CD14-positive monocyte (primary cell): ENCODE results near the gene TUBB4B. TPM values are rescaled to one million over a fixed set of nuclear protein-coding genes. Genes with fewer than 3 reads are reported as not detected.

ENCODE experiments used
- DNase-seq, 3 donors: peaks; one replicate each; pipeline ENCODE4 v3.0.0-alpha.2; 2011 to 2022
- H2AFZ ChIP-seq: 2 replicates; pipeline ENCODE4 v1.6.0; 2012; ENCODE audit warnings: mild to moderate bottlenecking, low read depth, low read length, inconsistent platforms; ENCODE audit not compliant: insufficient read depth, poor library complexity, severe bottlenecking
- H3K27ac ChIP-seq, 2 donors: 1 replicate in 1 of 2; 2 replicates in 1 of 2; pipeline ENCODE4 v1.5.1; 2012 to 2013; ENCODE audit warnings: low read length in 2 of 2, control low read depth in 1 of 2, inconsistent platforms in 1 of 2, low read depth in 1 of 2, mild to moderate bottlenecking in 1 of 2
- H3K27me3 ChIP-seq, 2 donors: one replicate each; pipeline versions ENCODE4 v1.6.0 to v1.6.1; 2011 to 2013; ENCODE audit warnings: low read length in 2 of 2; ENCODE audit not compliant: control insufficient read depth in 2 of 2, insufficient read depth in 2 of 2
- H3K36me3 ChIP-seq, 2 donors: replicated peaks in 1 of 2; 1 replicate in 1 of 2; 2 replicates in 1 of 2; pipeline versions ENCODE4 v1.5.1 to v1.6.1; 2012 to 2013; ENCODE audit warnings: low read length in 2 of 2, control low read depth in 1 of 2, inconsistent platforms in 1 of 2, mild to moderate bottlenecking in 1 of 2; ENCODE audit not compliant: insufficient read depth in 2 of 2, control insufficient read depth in 1 of 2
- H3K4me1 ChIP-seq, 2 donors: 1 replicate in 1 of 2; 2 replicates in 1 of 2; pipeline versions ENCODE4 v1.5.1 to v1.6.1; 2012 to 2013; ENCODE audit warnings: low read length in 2 of 2, control low read depth in 1 of 2, inconsistent platforms in 1 of 2, mild to moderate bottlenecking in 1 of 2, moderate library complexity in 1 of 2; ENCODE audit not compliant: insufficient read depth in 2 of 2, control insufficient read depth in 1 of 2
- H3K4me2 ChIP-seq: replicated peaks from 2 replicates; pipeline ENCODE3; 2012; ENCODE audit warnings: low read length, moderate library complexity, mild to moderate bottlenecking; ENCODE audit not compliant: poor library complexity, severe bottlenecking; ENCODE audit errors: extremely low read depth
- H3K4me3 ChIP-seq, 3 experiments: fragments of 200-600 bp in 1 of 3; sonication (generic) in 1 of 3; replicated peaks in 1 of 3; 1 replicate in 2 of 3; 2 replicates in 1 of 3; pipeline ENCODE4 v1.5.1; 2011 to 2013; ENCODE audit warnings: low read length in 3 of 3, mild to moderate bottlenecking in 3 of 3, control low read depth in 2 of 3, low read depth in 2 of 3, inconsistent platforms in 1 of 3, moderate library complexity in 1 of 3
- H3K79me2 ChIP-seq: 2 replicates; pipeline ENCODE4 v1.6.0; 2012; ENCODE audit warnings: mild to moderate bottlenecking, control low read depth, inconsistent platforms, low read length, moderate library complexity; ENCODE audit not compliant: insufficient read depth
- H3K9ac ChIP-seq: 2 replicates; pipeline ENCODE4 v1.6.0; 2017; ENCODE audit warnings: low read length, mild to moderate bottlenecking; ENCODE audit not compliant: insufficient read depth, poor library complexity, severe bottlenecking
- H3K9me3 ChIP-seq, 2 donors: replicated peaks in 1 of 2; 1 replicate in 1 of 2; 2 replicates in 1 of 2; pipeline versions ENCODE4 v1.5.1 to v1.6.1; 2012 to 2013; ENCODE audit warnings: low read length in 2 of 2, control low read depth in 1 of 2; ENCODE audit not compliant: control insufficient read depth in 1 of 2, insufficient read depth in 1 of 2
- H4K20me1 ChIP-seq: 2 replicates; pipeline ENCODE4 v1.6.0; 2012; ENCODE audit warnings: mild to moderate bottlenecking, low read length, control low read depth, moderate library complexity; ENCODE audit not compliant: insufficient read depth
- H3K27ac Mint-ChIP-seq, 7 donors: one replicate each; pipeline ENCODE4 v1.8.0; 2020; ENCODE audit warnings: mild to moderate bottlenecking in 7 of 7, mixed read lengths in 7 of 7, moderate library complexity in 6 of 7, inconsistent platforms in 2 of 7
- H3K27me3 Mint-ChIP-seq, 3 donors: one replicate each; pipeline ENCODE4 v1.8.0; 2021 to 2022; ENCODE audit warnings: low read depth in 3 of 3, mild to moderate bottlenecking in 3 of 3, mixed read lengths in 3 of 3, moderate library complexity in 3 of 3, inconsistent platforms in 1 of 3
- H3K36me3 Mint-ChIP-seq, 2 donors: one replicate each; pipeline ENCODE4 v1.8.0; 2020; ENCODE audit warnings: mixed read lengths in 2 of 2, inconsistent platforms in 1 of 2, mild to moderate bottlenecking in 1 of 2
- H3K4me1 Mint-ChIP-seq: one replicate; pipeline ENCODE4 v1.8.0; 2020; ENCODE audit warnings: mild to moderate bottlenecking, mixed read lengths
- H3K4me3 Mint-ChIP-seq, 2 donors: one replicate each; pipeline ENCODE4 v1.8.0; 2020; ENCODE audit warnings: mild to moderate bottlenecking in 2 of 2, mixed read lengths in 2 of 2, moderate library complexity in 1 of 2
- H3K9me3 Mint-ChIP-seq, 7 donors: one replicate each; pipeline ENCODE4 v1.8.0; 2020 to 2022; ENCODE audit warnings: mixed read lengths in 7 of 7, mild to moderate bottlenecking in 6 of 7, moderate library complexity in 6 of 7, inconsistent platforms in 2 of 7
- WGBS: methylation state at CpG from one replicate; pipeline ENCODE4 v1.1.5; 2013; ENCODE audit warnings: missing lambda C conversion rate; ENCODE audit not compliant: insufficient coverage; 5-methylcytosine and 5-hydroxymethylcytosine counted together
- intact Hi-C, 2 donors: fragments of 100-400 bp; cut with micrococcal nuclease; formaldehyde crosslinking; loops; one replicate each; pipeline versions ENCODE4 v1.15.0 to v1.15.1; 2023
- polyA plus RNA-seq, 3 donors: library from polyadenylated mRNA; depleted of rRNA in 1 of 3; unstranded in 2 of 3; stranded (reverse) in 1 of 3; fragments of 300-500 nt in 2 of 3; fragments of >200 nt in 1 of 3; fragmentation: Illumina TruSeq in 2 of 3; gene quantifications; 1 replicate in 2 of 3; 2 replicates in 1 of 3; pipeline ENCODE4 v1.2.3, GENCODE V29; 2012 to 2021
- TF ChIP-seq, protein P1 (sequence below): fragments of 200-600 bp; IDR thresholded peaks from one replicate; pipeline ENCODE4 v1.8.0; 2022; ENCODE audit warnings: antibody characterized with exemption, mild to moderate bottlenecking

The TUBB4B gene
- polyA plus RNA-seq, 3 donors: 58.1 to 284 (median 70.8) TPM

DNA sequence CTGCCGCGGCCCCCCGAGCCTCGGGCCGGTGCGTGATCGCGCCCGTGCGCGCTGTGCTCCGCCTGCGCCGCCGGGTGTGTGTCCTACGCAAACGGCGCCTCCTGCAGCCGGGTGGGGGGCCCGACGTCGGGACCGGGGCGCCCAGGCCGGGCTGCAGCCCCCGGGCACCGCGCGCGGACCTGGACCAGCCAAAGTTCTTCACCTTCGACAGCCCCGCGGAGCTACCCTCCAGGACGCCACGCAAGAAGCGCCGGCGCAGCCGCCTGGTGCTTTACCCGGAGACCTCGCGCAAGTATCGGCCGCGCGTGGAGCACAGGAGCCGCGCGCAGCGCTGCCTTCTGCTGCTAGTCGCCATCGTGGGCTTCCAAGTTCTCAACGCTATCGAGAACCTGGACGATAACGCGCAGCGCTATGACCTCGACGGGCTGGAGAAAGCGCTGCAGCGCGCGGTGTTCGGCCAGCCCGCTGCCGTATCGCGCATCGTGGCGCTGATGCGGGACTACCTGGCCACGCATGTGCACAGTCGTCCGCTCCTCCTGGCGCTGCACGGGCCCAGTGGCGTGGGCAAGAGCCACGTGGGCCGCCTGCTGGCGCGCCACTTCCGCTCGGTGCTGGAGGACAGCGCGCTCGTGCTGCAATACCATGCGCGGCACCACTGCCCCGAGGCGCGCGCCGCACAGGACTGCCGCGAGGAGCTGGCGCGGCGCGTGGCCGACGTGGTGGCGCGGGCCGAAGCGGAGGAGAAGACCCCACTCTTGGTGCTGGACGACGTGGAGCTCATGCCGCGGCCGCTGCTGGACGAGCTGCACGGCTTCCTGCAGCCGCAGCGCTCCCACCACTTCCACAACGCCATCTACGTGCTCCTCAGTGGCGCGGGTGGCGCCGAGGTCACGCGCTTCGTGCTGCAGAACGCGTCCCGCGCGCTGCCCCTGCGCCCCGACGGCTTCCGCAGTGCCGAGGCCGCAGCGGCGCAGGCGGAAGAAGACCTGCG, 37.9 kb downstream of the TUBB4B start:
- H3K27me3 ChIP-seq: no peaks in the 10 kb centered on the region
- H3K9me3 Mint-ChIP-seq: peaks cover 0 to 2% (median 0%) of the 10 kb centered on the region in 7 donors
- peaks cover 50 to 85% of the 10 kb centered on the region in 2 donors for H3K4me1 ChIP-seq
- H3K36me3 ChIP-seq: peaks cover 26 to 49% of the 10 kb centered on the region in 2 donors
- H3K36me3 Mint-ChIP-seq: peaks cover 27 to 39% of the 10 kb centered on the region in 2 donors
- peaks cover 0 to 4% (median 2%) of the 10 kb centered on the region in 3 donors for H3K27me3 Mint-ChIP-seq
- peak overlapping the region; percentile 95 for H3K4me2 ChIP-seq
- DNase-seq: no peak
- H3K27ac Mint-ChIP-seq: no peak overlapping the region
- no peak overlapping the region for H3K27ac ChIP-seq
- peak overlapping the region in 1 of 2 donors; percentile 39 for H3K4me3 Mint-ChIP-seq
- peaks cover 51% of the 10 kb centered on the region for H3K4me1 Mint-ChIP-seq
- peaks cover 56% of the 10 kb centered on the region for H3K79me2 ChIP-seq
- H3K9ac ChIP-seq: peak overlapping the region; percentile 93
- H3K4me3 ChIP-seq: peak overlapping the region in 2 of 3 experiments; percentile 98 to 99
- peaks cover 62% of the 10 kb centered on the region for H4K20me1 ChIP-seq
- TF ChIP-seq, protein P1, sequence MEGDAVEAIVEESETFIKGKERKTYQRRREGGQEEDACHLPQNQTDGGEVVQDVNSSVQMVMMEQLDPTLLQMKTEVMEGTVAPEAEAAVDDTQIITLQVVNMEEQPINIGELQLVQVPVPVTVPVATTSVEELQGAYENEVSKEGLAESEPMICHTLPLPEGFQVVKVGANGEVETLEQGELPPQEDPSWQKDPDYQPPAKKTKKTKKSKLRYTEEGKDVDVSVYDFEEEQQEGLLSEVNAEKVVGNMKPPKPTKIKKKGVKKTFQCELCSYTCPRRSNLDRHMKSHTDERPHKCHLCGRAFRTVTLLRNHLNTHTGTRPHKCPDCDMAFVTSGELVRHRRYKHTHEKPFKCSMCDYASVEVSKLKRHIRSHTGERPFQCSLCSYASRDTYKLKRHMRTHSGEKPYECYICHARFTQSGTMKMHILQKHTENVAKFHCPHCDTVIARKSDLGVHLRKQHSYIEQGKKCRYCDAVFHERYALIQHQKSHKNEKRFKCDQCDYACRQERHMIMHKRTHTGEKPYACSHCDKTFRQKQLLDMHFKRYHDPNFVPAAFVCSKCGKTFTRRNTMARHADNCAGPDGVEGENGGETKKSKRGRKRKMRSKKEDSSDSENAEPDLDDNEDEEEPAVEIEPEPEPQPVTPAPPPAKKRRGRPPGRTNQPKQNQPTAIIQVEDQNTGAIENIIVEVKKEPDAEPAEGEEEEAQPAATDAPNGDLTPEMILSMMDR: no peak
- 95% methylated on average over 131 of the region's 139 CpGs for WGBS
- intact Hi-C loops: no loop called here
- H3K9me3 ChIP-seq: no peaks in the 10 kb centered on the region
- H2AFZ ChIP-seq: no peak overlapping the region

- Mint-ChIP-seq H3K27ac (no peak overlapping the region), H3K4me1 (peaks cover 43% of the 10 kb centered on the region), H3K4me3 (peak overlapping the region in 1 of 2 donors; percentile 39), H3K36me3 (peaks cover 29 to 38% of the 10 kb centered on the region in 2 donors), H3K9me3 (peaks cover 0 to 4% (median 2%) of the 10 kb centered on the region in 7 donors), H3K27me3 (peaks cover 0 to 4% (median 2%) of the 10 kb centered on the region in 3 donors)
- DNase-seq: peak in 1 of 3 donors; percentile 4
- 95% methylated on average over 32 of the region's 41 CpGs for WGBS
- Histone ChIP-seq H3K4me3 (peak overlapping the region in 1 of 3 experiments; percentile 30), H4K20me1 (peaks cover 68% of the 10 kb centered on the region), H3K79me2 (peaks cover 56% of the 10 kb centered on the region), H3K27me3 (no peaks in the 10 kb centered on the region), H3K36me3 (peaks cover 26 to 47% of the 10 kb centered on the region in 2 donors), H3K4me1 (peaks cover 44 to 83% of the 10 kb centered on the region in 2 donors), H3K27ac (no peak overlapping the region), H3K9me3 (peaks cover 0 to 3% of the 10 kb centered on the region in 2 donors), H2AFZ (no peak overlapping the region), H3K9ac (no peak overlapping the region), H3K4me2 (peak overlapping the region; percentile 36)
- intact Hi-C loops: no loop called here
- TF ChIP-seq, protein P1: no peak
Measured at GRCh38 chr9:137279741-137280473, 38.8 kb downstream of the TUBB4B start.
